Left lobe of liver (tissue), 2 donors: ENCODE measurements around the gene MORN3. TPM values are rescaled to one million over a fixed set of nuclear protein-coding genes. Genes with fewer than 3 reads are reported as not detected.
"Not testable (repeated sequence)": the region's sequence is repeated elsewhere in the genome, so short reads cannot be mapped to it uniquely, and the experiment has no call there.

Experiments used
- ATAC-seq: fragments of 200-7000 bp; cut with Tn5 transposase; one replicate; pipeline ENCODE4 v1.9.1; 2020; ENCODE audit warnings: mild to moderate bottlenecking, moderate library complexity
- DNase-seq: peaks from one replicate; pipeline ENCODE4 v3.0.0-alpha.2; 2020; ENCODE audit warnings: low spot score
- total RNA-seq: library from RNA; stranded (reverse); gene quantifications from one replicate; pipeline ENCODE4 v1.2.1, GENCODE V29; 2021
- donor health status: DM: no; HTN: no; CAD: no; lungs with moderate emphysema.
- donor health status: DM: no; HTN: yes; CAD: no.

Gene MORN3
- total RNA-seq, 1 donor from 2014 or later, result not detected

- DNase-seq (no peak), ATAC-seq (no peak)
Observed at GRCh38 chr12:121693155-121693687, 23.8 kb upstream of the MORN3 start.

GRCh38 chr12:121692744-121693143 lies 23.3 kb upstream of the MORN3 start:
- not testable (repeated sequence) for DNase-seq

GRCh38 chr12:121689430-121689829 lies 20.0 kb upstream of the MORN3 start:
- no peak for DNase-seq
- no peak for ATAC-seq

More at GRCh38 chr12:121692744-121693143, 23.3 kb upstream of the MORN3 start:
- ATAC-seq, result not testable (repeated sequence)

- DNase-seq (no peak), ATAC-seq (no peak)
Observed at GRCh38 chr12:121688966-121689365, 19.5 kb upstream of the MORN3 start.

GRCh38 chr12:121679661-121680197 lies 10.3 kb upstream of the MORN3 start:
- DNase-seq, ATAC-seq: not testable (repeated sequence)

- ATAC-seq (no peak), DNase-seq (no peak)
Observed at GRCh38 chr12:121678716-121679300, 9.4 kb upstream of the MORN3 start.

GRCh38 chr12:121678305-121678704 lies 8.9 kb upstream of the MORN3 start:
- DNase-seq (no peak), ATAC-seq (no peak)

- DNase-seq (no peak), ATAC-seq (no peak)
Observed at GRCh38 chr12:121676190-121676589, 6.7 kb upstream of the MORN3 start.

- peak; percentile 75 for ATAC-seq
- DNase-seq, result peak; percentile 58
Observed at GRCh38 chr12:121673013-121673511, 3.6 kb upstream of the MORN3 start.

- ATAC-seq (no peak), DNase-seq (no peak)
Observed at GRCh38 chr12:121668750-121669520, 519 bp downstream of the MORN3 start.

- not testable (repeated sequence) for ATAC-seq, DNase-seq
Observed at GRCh38 chr12:121666829-121667228, 2.6 kb downstream of the MORN3 start.

- ATAC-seq, result no peak
- DNase-seq, result no peak
Observed at GRCh38 chr12:121663610-121663929, 5.9 kb downstream of the MORN3 start.

GRCh38 chr12:121661353-121662105 lies 7.9 kb downstream of the MORN3 start:
- not testable (repeated sequence) for DNase-seq, ATAC-seq

- no peak for ATAC-seq
- no peak for DNase-seq
Observed at GRCh38 chr12:121657305-121658008, 12.0 kb downstream of the MORN3 start.

- ATAC-seq, result no peak
- DNase-seq, result no peak
Observed at GRCh38 chr12:121656122-121656521, 13.3 kb downstream of the MORN3 start.

- DNase-seq (no peak), ATAC-seq (no peak)
Observed at GRCh38 chr12:121653999-121654398, 15.5 kb downstream of the MORN3 start.

- ATAC-seq (no peak), DNase-seq (no peak)
Observed at GRCh38 chr12:121652767-121653497, 16.5 kb downstream of the MORN3 start.

- no peak for ATAC-seq
Observed at GRCh38 chr12:121651320-121651719, 18.1 kb downstream of the MORN3 start.

GRCh38 chr12:121649819-121650353 lies 19.6 kb downstream of the MORN3 start:
- ATAC-seq, result no peak
- no peak for DNase-seq

More at GRCh38 chr12:121651320-121651719, 18.1 kb downstream of the MORN3 start:
- DNase-seq, result no peak
